ENCODE results near the gene KCNAB2.

- TF ChIP-seq ZBTB33 (IDR thresholded peaks at IDR 0.05; ENCODE audit: borderline replicate concordance, low read depth) (no peak), EP300 (IDR thresholded peaks at IDR 0.05; ENCODE audit: borderline replicate concordance in 1 of 2, low read depth in 1 of 2, low read length in 1 of 2) (no peak), RFX5 (IDR thresholded peaks at IDR 0.05; ENCODE audit: low read length) (no peak), TEAD4 (IDR thresholded peaks at IDR 0.05; ENCODE audit: borderline replicate concordance, insufficient read depth) (no peak), CTCF (IDR thresholded peaks at IDR 0.05) (no peak), SMC3 (IDR thresholded peaks at IDR 0.05; ENCODE audit: low read depth, low read length) (no peak), MAX (IDR thresholded peaks at IDR 0.05; ENCODE audit: low read depth) (no peak), POLR2AphosphoS5 (IDR thresholded peaks at IDR 0.05; ENCODE audit: low read depth, low read length) (no peak), YY1 (IDR thresholded peaks at IDR 0.05; ENCODE audit: low read depth) (no peak), PBX3 (IDR thresholded peaks at IDR 0.05) (no peak), GATA2 (CRISPR knock-in tag; IDR thresholded peaks at IDR 0.05) (no peak)
These were observed 23.9 kb downstream of the KCNAB2 start for GRCh38 chr1:6069573-6069972.
